NCI-H1105 treated with DMSO at 0.1 percent for 48 hours (cell line): ENCODE results near the gene PPP2R1B.
"Not testable (repeated sequence)": the region's sequence is repeated elsewhere in the genome, so short reads cannot be mapped to it uniquely, and the experiment has no call there.

Source experiments
- DNase-seq: peaks from one replicate; lab custom pipeline; 2025; lab: John Stamatoyannopoulos, UW

PPP2R1B gene

DNA sequence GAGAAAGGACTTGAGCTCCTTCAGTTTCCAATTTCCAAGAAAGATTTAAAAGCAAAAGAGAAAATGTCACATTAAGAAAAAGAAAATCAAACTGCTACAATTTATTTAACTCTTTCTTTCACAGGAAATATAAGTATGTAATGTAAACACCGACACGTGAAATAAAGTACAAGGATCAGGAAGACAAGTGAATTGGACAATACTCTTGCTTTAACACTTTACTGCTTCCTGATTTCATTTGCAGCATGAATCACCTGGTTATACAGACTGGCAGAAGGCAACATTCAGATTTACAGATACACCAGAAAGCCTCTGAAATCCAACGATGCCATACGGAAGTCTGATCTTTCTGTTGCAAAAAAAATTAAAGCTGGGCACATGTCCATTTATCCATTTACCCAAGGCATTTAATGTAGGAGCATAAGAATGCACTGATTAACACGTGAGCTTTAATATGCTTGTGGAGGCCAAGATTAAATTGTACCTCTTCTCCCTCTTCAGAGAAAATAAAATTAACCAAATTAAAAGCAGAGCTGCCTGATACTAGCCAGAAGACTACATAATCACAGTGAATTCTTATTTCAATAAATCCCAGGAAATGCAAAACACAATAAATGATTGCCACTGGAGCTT lies 16.0 kb upstream of the PPP2R1B start:
- DNase-seq: no peak

DNA sequence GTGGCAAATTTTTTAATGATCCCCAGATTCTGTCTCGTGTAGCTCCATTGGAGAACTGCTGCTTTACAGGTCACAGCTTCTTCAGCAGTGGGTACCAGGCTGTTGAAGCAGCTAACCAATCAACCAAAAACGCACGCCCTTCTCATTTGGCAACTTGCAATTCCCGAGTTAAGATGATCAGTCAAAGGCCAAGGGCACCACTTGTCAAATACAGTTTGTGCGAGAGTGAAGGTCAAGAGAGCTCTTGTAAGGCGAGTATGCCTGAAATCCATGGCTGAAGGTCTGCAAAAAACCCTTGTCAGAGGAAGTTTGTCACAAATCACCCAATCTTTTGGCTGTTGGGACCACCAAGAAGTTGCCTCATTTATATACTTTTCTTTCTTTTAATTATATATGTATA lies 12.9 kb upstream of the PPP2R1B start:
- no peak for DNase-seq

DNA sequence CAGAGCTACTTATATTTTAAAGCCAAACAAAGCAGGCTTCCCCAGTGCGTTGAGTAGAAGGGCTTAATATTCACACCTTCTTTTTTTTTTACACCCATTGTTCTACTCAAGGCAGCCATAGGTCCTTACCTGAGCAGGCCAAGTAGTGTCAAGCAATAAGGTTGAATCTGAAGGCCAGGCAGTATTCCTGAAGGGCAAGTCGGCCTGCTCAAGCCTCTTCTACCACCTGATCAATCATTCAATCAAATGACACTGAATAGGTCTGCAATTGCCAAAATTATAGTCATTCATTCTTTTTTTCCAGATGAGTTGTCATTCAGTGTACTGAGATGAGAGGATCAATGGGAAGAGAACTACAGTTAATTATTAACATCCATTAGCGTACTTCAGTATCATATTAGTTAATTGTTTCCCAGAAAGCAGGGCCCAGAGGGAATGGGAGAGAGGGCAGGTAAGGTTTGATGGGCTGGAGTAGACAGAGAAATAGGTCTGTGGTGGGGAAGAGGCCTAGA lies 11.9 kb upstream of the PPP2R1B start:
- DNase-seq: no peak

DNA sequence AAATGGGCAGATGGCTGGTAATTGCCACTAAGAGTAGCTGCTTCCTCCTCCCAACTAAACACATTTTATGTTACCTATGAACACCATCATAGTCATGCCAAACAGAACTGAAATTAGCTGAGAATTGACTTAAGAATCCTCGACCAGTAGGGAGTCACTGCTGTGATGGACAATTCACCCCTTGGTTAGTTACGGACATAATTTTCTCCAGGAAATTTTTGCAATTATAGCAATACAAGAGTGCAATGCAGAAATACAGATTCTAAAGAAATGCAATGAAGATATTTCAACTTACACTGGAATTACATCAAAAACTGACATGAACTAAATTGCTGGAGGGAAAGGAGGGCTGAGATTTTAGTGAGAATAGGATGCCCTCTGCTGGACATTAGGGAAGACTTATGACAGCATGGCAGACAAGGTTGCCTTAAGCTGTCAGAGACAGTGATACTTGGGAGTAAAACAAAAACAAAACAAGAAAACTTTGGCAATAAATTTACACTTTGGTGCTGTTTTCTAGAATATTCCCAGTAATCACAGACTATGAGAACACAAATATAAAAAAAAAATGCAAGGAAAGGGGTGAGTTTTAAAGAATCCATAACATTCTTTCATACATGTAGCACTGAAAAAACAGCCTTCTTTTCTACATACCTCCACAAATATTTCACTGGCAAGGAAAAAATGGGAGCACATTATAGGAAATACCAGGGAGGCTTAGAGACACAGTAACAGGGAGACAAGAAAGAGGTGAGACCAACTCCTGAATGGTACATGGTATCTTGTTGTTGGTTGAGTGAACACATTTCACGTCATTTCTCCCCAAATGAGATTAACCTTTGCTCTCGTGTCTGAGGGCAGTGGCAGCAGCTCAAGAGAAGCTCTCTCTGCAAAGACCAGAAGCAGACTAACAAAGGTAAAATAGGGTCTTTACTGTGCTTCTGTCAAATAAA lies 11.2 kb upstream of the PPP2R1B start:
- DNase-seq: peak; percentile 82

DNA sequence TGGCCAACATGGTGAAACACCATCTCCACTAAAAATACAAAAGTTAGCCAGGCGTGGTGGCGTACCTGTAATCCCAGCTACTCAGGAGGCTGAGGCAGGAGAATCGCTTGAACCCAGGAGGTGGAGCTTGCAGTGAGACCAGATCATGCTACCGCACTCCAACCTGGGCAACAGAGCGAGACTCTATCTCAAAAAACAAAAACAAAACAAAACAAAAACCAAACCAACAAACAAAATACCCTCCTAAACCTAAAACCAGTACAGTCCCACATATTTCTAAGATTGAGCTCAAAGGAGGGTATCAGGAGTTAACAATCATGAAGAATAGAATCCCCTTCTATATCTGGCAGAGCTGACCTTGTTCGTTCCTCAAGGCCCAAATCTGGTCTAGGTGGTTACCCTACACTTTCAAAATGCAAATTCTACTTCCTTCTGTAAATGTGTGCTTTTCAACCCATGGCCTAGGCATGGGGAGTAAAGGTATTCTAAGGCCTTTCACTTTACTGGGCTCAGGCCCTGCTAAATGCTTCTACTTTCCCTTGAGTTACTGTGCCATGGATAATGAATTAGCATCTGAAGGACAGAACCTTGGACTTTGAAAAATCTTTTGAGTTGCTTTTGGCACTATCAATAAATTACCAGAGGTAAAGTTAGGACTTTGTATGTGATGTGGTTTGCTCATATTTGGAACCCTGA lies 10.4 kb upstream of the PPP2R1B start:
- DNase-seq: no peak

DNA sequence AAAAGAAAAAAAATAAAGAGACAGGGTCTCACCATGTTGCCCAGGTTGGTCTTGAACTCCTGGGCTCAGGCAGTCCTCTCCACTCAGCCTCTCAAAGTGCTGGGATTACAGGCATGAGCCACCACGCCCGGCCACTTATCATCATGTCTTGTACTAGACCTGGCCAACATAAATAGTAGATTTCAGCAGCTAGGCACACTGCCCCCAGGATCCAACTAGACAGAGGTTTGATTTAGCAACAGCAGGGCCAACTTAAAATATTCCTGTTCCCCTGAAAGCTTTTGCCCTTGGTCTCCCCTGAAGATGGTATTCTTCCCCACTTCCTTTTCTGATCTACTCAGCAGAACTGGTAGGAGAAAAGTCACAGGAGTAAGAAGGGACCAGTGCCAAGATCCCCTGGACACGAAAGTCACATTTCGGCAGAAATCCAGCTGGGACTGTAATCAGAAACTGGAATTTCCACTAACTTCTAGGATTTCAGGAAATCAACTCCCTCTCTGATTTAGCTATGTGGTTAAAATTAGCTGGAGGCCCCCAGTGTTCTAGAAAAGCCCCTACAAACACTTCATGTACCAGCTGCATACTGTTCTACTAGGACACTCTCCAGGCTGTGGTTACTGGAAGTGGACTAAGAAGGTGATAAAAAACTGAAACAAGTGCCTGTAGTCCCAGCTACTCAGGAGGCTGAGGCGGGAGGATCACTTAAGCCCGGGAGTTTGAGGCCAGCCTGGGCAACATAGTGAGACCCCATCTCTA lies 8.9 kb upstream of the PPP2R1B start:
- no peak for DNase-seq

DNA sequence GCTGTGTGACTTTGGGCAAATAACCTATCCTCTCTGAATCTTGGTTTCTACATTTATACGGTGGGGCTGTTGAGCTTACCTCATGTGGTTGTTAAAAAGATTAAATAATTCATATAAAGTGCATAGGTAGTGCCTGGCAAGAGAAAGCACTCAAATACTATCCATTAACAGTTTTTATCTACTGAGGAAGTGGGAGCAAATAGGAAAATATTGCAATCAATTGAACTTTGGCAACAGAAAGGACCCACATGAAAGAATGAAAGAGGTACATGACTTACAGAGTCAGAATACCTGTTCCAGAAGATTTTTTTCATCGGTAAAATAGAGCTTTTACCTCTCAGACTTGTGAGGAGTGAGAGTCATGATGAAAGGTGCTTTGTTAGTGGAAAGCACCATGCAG lies 6.3 kb upstream of the PPP2R1B start:
- no peak for DNase-seq

DNA sequence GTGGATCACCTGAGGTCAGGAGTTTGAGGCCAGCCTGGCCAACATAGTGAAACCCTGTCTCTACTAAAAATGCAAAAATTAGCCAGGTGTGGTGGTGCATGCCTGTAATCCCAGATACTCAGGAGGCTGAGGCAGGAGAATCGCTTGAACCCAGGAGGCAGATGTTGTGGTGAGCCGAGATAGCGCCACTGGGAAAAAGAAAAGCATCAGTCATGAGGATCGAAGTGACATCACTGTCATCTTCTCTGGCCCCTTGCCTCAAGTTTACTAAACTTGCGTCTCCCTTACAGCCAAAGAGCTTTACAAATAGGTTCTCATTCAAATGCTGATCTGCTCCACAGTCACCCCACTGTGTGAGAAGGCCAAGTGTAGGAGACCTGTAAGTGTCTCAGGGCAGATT lies 5.0 kb upstream of the PPP2R1B start:
- DNase-seq: not testable (repeated sequence)

DNA sequence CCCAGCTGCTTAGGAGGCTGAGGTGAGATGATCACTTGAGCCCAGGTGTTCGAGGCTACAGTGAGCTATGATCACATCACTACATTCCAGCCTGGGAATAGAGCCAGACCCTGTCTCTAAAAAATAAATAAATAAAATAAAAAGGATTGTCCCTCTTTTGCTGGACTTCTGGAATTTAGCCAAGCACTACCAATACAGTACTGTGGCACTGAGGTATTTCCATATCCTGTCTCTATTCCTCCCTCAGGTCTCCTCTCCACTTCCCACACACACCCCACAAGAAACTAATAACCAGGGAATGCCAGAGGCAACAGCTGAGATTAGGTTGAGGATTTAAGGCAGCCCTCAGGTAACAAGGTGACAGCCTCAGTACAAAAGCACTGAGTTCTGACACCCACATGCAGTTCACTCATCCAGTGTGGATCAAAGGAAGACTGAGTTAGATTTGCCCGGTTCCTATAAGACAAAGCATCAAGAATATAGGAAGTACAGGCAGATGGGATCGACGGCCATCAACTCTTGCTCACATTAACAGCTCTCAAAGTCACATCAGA lies 4.5 kb upstream of the PPP2R1B start:
- peak; percentile 18 for DNase-seq

DNA sequence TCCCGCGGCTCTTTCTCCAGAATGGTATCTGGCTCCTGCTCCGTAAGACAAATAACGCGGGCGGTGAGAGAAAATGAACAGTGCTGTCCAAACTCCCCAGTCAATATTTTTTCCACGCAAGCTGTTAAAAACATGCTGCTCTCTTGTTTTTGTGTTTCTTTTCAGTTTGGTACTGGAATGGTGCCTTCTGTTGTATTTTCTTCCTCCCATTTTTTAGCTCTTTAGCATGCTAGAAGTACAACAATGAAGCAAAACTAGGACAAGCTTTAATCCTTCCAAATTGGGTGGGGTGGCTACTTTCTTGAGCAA lies 599 bp upstream of the PPP2R1B start:
- DNase-seq: no peak

DNA sequence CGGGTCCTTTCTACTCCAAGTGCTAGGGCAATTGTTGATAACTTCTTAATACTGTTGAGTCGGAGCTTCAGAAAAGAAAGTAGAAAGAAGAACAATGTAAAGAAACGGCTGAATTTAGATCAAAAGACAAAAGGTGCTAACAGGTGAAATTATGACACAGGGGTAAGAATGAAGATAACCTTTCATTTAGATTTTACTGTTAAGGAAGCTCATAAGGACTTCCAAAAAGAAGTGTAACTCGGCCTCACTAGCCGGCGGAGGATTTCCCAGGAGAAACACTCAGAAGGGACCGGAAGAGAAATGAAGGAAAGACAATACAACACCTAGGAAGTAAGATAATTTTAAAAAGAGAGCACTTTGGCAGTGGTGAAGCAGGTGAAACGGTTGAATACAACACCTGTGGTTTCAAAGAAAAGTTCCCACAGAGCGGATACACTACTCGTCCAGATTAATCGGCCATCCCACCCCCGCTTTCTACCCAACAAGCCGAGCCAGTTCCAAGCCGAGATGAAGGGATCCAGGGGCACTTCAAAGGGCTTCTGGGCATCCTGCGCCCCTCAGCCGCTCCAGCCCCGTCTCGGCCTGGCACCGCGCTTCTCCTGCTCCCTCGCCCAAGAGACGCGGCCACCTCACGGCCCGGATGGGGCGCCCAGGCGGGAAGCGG lies 737 bp downstream of the PPP2R1B start:
- peak; percentile 16 for DNase-seq

DNA sequence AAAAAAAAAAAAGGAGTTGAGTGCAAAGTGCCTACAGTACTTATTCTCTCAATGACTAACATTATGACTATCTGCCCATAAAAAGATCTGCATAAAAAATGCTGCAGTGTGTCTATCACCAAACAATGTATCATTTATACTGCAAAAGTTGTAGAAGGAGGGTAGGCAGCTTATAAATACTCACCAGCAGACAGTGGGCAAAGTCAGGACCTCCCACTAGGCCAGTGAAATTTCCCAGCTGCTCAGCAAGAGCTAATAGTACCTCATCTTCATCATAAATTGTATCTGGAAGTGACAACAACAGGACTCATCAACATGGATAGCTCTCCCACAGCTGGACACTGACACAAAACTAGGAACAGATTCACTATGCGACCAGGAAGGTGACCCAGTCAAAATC lies 1.6 kb downstream of the PPP2R1B start:
- DNase-seq: no peak

DNA sequence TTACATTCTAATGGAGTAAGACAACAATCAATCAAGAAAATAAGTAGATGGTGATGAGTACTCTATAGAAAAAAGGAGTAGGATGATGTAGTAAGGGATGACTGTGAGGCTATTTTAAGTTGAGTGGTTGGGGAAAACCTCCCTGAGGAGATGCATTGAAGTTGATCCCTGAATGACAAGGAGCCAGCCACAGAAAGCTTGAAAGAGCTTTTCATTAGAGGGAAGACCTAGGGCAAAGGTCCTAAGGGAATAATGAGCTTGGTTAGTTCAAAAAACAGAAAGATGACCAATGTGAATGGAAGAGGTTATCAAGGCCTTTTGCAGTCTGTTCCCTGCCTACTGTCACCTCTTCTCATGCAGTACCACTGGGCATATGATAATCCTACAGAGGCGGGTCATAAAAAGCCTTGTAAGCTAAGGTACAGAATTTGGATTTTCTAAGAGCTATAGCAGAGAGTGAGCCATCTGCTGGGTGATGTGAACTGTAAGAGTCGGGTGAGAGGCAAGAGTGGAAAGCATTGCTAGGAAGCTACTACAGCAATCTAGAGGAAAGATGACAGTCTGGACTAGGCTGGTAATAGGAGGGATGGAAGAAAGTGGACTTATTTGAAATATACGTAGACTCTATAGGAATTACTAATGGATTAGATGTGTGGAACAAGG lies 3.1 kb downstream of the PPP2R1B start:
- DNase-seq: no peak

DNA sequence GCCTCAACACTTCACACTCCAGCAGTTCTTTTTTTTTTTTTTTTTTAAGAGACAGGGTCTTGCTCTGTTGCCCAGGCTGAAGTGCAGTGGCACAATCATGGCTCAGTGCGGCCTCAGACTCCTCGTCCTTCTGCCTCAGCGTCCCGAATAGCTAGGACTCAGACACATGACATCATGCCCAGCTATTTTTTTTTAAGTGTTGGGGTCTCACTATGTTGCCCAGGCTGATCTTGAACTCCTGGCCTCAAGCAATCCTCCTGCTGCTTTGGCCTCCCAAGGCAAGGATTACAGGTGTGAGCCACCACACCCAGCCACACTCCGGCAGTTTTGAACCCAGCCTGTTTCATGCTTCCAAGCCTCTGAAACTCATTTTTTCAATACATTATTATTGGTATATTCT lies 3.7 kb downstream of the PPP2R1B start:
- DNase-seq: no peak

DNA sequence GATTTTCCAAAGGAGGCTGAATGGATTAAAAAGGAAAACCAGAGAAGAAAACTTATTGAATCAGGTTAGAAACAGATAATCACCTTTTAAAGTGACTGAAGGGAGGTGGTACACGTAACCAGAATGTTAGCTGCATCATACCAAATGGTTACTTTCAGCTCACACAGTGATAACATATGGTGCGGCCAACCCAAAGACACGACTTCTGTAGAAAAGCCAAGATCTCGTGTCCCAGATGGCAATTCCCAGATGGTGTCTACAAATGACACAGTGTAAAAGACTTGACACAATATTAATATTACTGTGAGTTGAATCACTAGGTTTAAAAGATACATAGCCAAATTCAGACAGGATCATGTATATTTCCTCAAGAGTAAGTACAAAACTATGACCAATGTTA lies 5.2 kb downstream of the PPP2R1B start:
- DNase-seq: no peak

DNA sequence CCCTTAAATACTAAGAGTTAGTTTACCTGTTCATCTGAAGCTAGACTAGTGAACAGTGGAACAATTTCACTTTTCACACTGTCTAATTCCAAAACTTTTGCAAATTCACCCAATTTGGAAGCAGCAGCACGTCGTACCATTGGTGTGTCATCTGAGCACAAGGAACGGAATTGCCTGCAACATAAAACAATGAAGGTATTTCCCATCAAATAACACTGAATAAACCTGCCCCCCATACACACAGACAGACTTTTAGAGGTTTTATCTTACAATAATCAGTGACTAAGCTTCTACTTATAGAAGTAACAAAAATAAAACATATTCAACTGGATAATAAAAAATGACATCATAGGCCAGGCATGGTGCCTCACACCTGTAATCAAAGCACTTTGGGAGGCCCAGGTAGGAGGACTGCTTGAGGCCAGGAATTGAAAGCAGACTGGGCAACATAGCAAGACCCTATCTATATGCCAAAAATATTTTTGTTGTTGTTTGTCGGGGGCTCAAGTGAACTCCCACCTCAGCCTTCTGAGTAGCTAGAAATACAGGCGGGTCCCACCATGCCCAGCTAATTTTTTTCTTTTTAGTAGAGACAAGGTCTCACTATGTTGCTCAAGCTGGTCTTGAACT lies 6.3 kb downstream of the PPP2R1B start:
- no peak for DNase-seq

DNA sequence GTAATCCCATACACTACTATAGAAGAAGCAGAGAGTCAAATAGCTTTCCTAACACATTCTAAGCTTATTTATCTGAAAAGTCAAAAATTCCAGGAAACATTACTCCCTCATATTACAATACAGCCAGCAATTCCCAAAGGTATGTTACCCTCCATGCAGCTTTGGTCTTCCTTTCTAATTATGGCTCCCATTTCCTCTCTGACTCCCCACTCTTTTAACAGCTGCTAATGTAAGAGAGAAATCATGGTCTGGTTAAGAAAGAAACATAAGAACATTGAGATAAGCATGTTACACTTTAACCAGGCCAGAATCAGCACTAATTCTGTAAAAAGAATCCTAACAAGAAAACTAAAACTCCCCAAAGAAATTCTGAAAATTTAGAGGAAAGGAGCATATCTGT lies 6.8 kb downstream of the PPP2R1B start:
- DNase-seq: no peak

DNA sequence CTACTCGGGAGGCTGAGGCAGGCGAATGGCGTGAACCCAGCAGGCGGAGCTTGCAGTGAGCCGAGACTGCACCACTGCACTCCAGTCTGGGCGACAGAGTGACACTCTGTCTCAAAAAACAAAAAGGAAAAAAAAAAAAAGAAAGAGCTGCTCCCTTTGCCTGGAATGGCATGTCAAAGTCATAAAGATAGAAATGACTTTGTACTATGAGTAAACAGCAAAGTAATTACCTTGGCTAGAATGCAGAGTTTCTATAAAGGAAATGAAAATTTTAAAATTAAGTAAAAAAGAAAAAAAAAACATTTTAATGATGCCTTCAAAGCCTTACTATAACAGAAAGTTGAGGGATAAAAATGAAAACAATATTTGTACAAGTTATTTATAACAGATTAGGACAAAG lies 10.1 kb downstream of the PPP2R1B start:
- DNase-seq: no peak

DNA sequence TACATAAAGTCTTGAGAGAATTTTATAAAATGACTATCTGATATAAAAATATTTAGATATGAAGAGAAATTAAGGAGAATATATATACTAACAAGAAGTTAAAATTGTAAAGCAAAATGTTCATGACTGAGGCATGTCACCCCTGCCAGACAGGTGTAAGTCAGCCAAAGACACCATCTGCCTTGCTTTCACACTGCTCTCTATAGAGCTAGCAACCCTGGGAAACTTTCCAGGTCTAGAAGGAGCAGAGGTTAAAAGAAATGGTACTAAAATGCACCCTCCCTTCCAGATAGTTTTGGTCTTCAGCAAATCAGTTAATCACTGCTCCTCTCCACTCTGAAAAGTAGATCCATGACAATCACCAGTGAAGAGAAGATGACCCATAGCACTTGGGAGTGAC lies 16.5 kb downstream of the PPP2R1B start:
- DNase-seq: no peak
